Fibroblast of the conjunctiva (primary cell): Measurements from ENCODE around the gene LEPROT.

ENCODE experiments used
- DNase-seq: peaks from one replicate; pipeline ENCODE4 v3.0.0-alpha.2; 2010; ENCODE audit warnings: low read depth

Gene LEPROT

GRCh38 chr1:65477414-65478378 is 57.2 kb downstream of the LEPROT start:
- DNase-seq, result no peak

DNA sequence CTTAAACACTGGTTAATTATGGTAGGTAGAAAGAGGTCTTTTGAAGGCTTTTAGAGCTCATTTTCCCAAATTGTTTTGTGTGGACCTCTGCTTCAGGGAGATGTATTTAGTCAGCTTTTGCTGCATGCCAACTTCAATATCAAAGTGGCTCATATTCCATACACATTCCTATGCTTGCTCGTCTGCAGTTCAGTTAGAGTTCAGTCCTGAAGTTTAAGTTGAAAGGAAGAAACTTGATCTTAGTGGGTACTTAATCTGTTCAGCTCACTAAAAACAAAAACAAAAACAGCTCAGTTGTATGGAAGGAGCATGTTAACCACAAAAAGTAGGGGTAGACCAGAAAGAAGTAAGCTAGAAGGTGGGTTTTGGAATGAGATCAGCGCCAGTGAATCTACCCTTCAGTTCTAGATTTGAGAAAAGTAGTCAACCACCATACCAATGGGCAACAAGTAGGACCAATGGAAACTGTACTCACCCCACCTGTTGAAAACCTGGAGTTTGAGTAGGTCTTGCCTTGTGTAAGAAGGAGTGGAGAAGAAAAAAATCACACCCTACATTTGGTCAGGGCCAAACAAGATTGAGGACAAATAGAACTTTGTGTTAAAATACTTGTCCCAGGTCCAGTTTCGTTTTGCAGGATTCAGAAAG is 58.0 kb downstream of the LEPROT start:
- DNase-seq, result no peak

DNA sequence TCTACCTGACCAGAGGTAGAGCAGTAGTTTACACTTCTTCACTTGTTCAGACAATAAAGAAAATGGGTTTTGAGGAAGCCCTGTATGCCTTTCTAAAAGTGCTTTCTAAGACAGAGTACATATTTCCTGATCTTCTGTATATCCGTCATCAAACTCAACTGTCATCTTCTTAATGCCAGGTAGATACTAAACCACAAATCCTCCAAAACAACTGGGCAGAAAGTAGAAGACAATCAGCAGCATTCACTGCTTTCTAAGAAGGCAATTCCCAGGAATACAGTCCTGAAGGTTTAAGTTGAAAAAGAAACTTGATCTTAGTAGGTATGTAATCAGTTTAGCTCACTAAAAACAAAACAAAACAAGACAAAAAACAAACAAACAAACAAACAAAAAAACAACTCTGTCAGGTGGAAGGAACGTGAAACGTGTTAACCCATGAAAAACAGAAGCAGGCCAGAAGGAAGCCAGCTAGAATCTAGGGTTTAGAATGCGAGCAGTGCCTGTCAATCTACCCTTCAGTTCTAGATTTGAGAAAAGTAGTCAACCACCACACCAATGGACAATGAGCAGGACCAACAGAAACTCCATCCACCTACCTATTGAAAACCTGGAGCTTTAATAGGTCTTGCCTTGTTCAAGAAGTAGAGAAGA is 59.2 kb downstream of the LEPROT start:
- no peak for DNase-seq

- DNase-seq, result no peak
These were observed 60.4 kb downstream of the LEPROT start for GRCh38 chr1:65480684-65481405.

DNA sequence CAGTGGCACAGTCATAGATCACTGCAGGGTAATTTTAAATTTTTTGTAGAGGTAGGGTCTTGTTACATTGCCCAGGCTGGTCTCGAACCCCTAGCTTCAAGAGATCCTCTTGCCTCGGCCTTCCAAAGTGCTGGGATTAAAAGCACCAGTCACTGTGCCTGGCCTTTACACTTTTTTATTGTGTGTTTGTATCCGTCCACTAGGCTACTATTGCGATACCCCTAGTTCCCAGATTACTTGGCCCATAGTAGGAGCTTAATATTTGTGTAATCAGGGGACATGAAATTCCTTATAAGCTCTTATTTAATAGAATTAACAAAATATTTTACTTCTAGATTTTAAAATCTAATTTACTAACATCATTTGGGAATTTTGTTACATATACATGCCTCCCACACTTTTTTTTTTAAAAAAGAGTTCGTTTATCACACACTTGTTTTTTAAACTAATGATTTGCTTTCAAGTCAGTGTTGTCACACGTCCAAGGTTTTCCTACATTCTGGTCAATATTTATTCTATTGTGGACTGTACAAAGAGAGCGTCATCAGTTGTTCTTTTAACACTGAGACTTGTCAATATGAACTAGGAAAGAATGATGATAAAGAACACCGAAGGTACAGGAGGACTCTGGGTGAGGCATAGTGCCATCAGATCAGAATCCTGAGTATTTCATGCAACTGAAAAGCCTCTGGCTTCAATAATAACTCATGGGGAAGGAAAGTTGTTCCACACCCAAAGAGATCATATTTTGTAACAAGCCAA is 63.7 kb downstream of the LEPROT start:
- DNase-seq, result no peak
